K562 (cell line): ENCODE measurements around the gene RELA. TPM values are rescaled to one million over a fixed set of nuclear protein-coding genes. Genes with fewer than 3 reads are reported as not detected.

Experiments
- ETV1 ChIP-seq: fragments of 450-650 bp; conservative IDR thresholded peaks from 2 replicates; pipeline ENCODE4 v1.6.1; 2016; ENCODE audit warnings: missing genetic modification characterization, control low read depth, low read depth, missing compliant biosample characterization
- FOS ChIP-seq: IDR thresholded peaks from 3 replicates; pipeline ENCODE4 v1.6.1; 2011; ENCODE audit not compliant: insufficient read length; ENCODE audit errors: extremely low read depth
- FOSL1 ChIP-seq: fragments of 200-800 bp; sonication (Bioruptor generic); conservative IDR thresholded peaks from 2 replicates; pipeline ENCODE4 v1.6.1; 2016; ENCODE audit warnings: missing genetic modification characterization, missing compliant biosample characterization
- GTF2E2 ChIP-seq: fragments of 200-800 bp; sonication (Bioruptor generic); IDR thresholded peaks from 2 replicates; pipeline ENCODE4 v1.6.1; 2016; ENCODE audit warnings: missing genetic modification characterization, missing compliant biosample characterization
- HNRNPLL ChIP-seq: fragments of 200-400 bp; formaldehyde crosslinking; IDR thresholded peaks from 2 replicates; pipeline ENCODE4 v1.6.1; 2017; ENCODE audit warnings: low read length, low read depth, mild to moderate bottlenecking; ENCODE audit not compliant: poor library complexity, severe bottlenecking
- MTA1 ChIP-seq: fragments of 450-650 bp; IDR thresholded peaks from 2 replicates; pipeline ENCODE4 v1.6.1; 2017; ENCODE audit warnings: borderline replicate concordance
- SPI1 ChIP-seq: IDR thresholded peaks from 2 replicates; pipeline ENCODE4 v1.6.1; 2011; ENCODE audit warnings: low read depth, low read length, control low read depth, borderline replicate concordance
- TAF15 ChIP-seq: fragments of 200-400 bp; formaldehyde crosslinking; IDR thresholded peaks from 2 replicates; pipeline ENCODE4 v1.6.1; 2017; ENCODE audit warnings: mild to moderate bottlenecking, low read depth, low read length, moderate library complexity
- TOE1 ChIP-seq, 2 experiments: fragments of 450-650 bp in 1 of 2; sonication (generic) in 1 of 2; formaldehyde crosslinking in 1 of 2; IDR thresholded peaks; 2 replicates each; pipeline versions ENCODE4 v1.7.1 to v1.8.0; 2016 to 2022; ENCODE audit warnings: borderline replicate concordance in 2 of 2, mild to moderate bottlenecking in 2 of 2, antibody characterized with exemption in 1 of 2, inconsistent platforms in 1 of 2, low read depth in 1 of 2, missing genetic modification reagents in 1 of 2, moderate library complexity in 1 of 2
- ZNF165 ChIP-seq: fragments of 250-450 bp; sonication (Bioruptor Pico); IDR thresholded peaks from 2 replicates; pipeline ENCODE4 v1.4.0; 2020; ENCODE audit warnings: borderline replicate concordance
- polyA plus RNA-seq, 8 experiments: library from polyadenylated mRNA; depleted of rRNA in 4 of 8; stranded (reverse) in 5 of 8; unstranded in 3 of 8; fragments of >200 nt; fragmentation: Nextera tagmentation in 2 of 8; fragmentation: Illumina TruSeq in 1 of 8; extraction: Ambion mirVana in 2 of 8; extraction: Trizol in 1 of 8; gene quantifications; 2 replicates each; pipeline versions ENCODE4 v1.2.1 to v1.2.3, GENCODE V29; 2011 to 2014; ENCODE audit warnings: inconsistent platforms in 1 of 8, missing spikeins in 1 of 8
- total RNA-seq, 7 experiments: library from RNA; depleted of rRNA in 6 of 7; stranded (reverse); fragments of >200 nt in 6 of 7; fragmentation: Illumina TruSeq in 2 of 7; extraction: Trizol in 2 of 7; gene quantifications; 2 replicates each; pipeline versions ENCODE4 v1.2.1 to v1.2.3, GENCODE V29; 2011 to 2021; ENCODE audit warnings: low replicate concordance in 1 of 7
- TF ChIP-seq, protein P1 (sequence below): conservative IDR thresholded peaks from 2 replicates; pipeline ENCODE4 v1.6.1; 2011; ENCODE audit warnings: low read depth, mild to moderate bottlenecking, low read length; ENCODE audit not compliant: control insufficient read depth
- TF ChIP-seq, protein P2 (sequence below): fragments of 450-650 bp; IDR thresholded peaks from 2 replicates; pipeline ENCODE4 v1.6.1; 2016; ENCODE audit warnings: antibody characterized with exemption
- TF ChIP-seq, protein P3 (sequence below), 2 experiments: fragments of 450-650 bp; IDR thresholded peaks; 2 replicates each; pipeline ENCODE4 v1.6.1; 2016

The RELA gene
- total and polyA plus RNA-seq, 9 of the 15 experiments (the other 6 are each of a cell fraction or from before 2014, with no cell fraction given), result 6.0 to 67.4 (median 20.6) TPM

DNA sequence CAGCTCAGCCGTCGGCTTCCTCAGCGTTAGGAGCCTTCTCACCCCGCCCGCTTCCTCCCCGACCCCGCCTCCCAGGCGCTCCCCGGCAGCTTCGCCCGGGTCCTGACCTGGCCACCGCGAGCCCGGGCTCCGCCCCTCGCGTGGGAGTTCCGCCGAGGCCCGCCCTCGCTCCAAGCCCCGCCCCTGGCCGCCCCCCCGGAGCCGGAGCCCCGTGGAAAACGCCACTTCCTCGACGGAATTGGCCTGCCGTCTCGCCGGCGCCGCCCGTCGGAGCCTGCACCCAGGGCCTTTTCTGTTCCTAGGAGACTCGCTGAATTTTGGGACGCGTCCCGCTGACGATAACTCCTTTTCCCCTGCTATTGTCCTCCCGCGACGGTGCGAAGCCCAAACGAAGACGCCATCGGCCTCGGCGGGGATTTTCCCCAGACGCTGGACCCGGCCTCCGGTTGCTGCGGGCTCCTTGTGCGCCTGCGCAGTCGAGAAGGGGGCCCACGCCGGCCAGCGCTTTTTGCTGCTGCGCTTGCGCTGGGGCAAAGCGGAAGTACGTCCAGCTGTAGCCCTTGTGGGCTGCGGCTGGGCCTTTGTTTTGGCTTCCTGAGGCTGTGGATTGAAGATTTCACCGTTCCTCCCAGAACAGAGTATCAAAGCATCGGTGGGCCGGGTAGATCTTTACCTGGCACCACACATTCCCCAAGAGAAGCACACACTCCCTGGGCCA is 10.0 kb downstream of the RELA start (continued):
- TF ChIP-seq TOE1 (IDR thresholded peaks at IDR 0.05; ENCODE audit: borderline replicate concordance), result peak; percentile 88
- TF ChIP-seq TOE1 (CRISPR knock-in tag; IDR thresholded peaks at IDR 0.05; ENCODE audit: borderline replicate concordance, low read depth), result no peak
- TF ChIP-seq TAF15, result no peak
- no peak for TF ChIP-seq GTF2E2 (tag)
- no peak for TF ChIP-seq FOSL1
- TF ChIP-seq ETV1 (tag), result peak; percentile 75
- TF ChIP-seq MTA1, result 0 out of 2 replicates have a peak, but pooled peaks have one; percentile 47
- TF ChIP-seq, protein P1, sequence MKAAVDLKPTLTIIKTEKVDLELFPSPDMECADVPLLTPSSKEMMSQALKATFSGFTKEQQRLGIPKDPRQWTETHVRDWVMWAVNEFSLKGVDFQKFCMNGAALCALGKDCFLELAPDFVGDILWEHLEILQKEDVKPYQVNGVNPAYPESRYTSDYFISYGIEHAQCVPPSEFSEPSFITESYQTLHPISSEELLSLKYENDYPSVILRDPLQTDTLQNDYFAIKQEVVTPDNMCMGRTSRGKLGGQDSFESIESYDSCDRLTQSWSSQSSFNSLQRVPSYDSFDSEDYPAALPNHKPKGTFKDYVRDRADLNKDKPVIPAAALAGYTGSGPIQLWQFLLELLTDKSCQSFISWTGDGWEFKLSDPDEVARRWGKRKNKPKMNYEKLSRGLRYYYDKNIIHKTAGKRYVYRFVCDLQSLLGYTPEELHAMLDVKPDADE, result 0 out of 2 replicates have a peak, but pooled peaks have one; percentile 4
- peak; percentile 57 for TF ChIP-seq HNRNPLL
- TF ChIP-seq, protein P2, sequence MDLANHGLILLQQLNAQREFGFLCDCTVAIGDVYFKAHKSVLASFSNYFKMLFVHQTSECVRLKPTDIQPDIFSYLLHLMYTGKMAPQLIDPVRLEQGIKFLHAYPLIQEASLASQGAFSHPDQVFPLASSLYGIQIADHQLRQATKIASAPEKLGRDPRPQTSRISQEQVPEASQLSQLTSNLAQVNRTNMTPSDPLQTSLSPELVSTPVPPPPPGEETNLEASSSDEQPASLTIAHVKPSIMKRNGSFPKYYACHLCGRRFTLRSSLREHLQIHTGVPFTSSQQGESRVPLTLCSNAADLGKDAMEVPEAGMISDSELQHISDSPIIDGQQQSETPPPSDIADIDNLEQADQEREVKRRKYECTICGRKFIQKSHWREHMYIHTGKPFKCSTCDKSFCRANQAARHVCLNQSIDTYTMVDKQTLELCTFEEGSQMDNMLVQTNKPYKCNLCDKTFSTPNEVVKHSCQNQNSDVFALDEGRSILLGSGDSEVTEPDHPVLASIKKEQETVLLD, result peak; percentile 98
- no peak for TF ChIP-seq ZNF165 (CRISPR knock-in tag)
- TF ChIP-seq, protein P3, sequence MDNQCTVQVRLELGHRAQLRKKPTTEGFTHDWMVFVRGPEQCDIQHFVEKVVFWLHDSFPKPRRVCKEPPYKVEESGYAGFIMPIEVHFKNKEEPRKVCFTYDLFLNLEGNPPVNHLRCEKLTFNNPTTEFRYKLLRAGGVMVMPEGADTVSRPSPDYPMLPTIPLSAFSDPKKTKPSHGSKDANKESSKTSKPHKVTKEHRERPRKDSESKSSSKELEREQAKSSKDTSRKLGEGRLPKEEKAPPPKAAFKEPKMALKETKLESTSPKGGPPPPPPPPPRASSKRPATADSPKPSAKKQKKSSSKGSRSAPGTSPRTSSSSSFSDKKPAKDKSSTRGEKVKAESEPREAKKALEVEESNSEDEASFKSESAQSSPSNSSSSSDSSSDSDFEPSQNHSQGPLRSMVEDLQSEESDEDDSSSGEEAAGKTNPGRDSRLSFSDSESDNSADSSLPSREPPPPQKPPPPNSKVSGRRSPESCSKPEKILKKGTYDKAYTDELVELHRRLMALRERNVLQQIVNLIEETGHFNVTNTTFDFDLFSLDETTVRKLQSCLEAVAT (IDR thresholded peaks at IDR 0.05), result 0 out of 4 replicates have a peak, but pooled peaks of 1 of the 2 experiments have one; percentile 48
- TF ChIP-seq SPI1, result peak; percentile 65
- TF ChIP-seq FOS, result no peak
